Endothelial cell of umbilical vein (primary cell): ENCODE results near the gene PTGER2. TPM values are rescaled to one million over a fixed set of nuclear protein-coding genes. Genes with fewer than 3 reads are reported as not detected.

ENCODE experiments used
- BruUV-seq: library from RNA; stranded (reverse); fragments of 400-500 nt; replicated peaks from 2 replicates; lab custom pipeline; 2021; lab: Mats Ljungman, UMichigan
- CTCF ChIA-PET: fragments of 300-600, 350-600 bp; sonication (Branson Sonifier 250); formaldehyde crosslinking; loops from one replicate; lab custom pipeline; 2021; ENCODE audit warnings: antibody characterized with exemption, inconsistent platforms; lab: Charles Lee
- POLR2A ChIA-PET: fragments of 300-600, 350-600 bp; sonication (Branson Sonifier 250); formaldehyde crosslinking; loops from one replicate; lab custom pipeline; 2021; ENCODE audit warnings: antibody characterized with exemption, inconsistent platforms; lab: Charles Lee
- DNase-seq: peaks from one replicate; pipeline ENCODE4 v3.0.0-alpha.2; 2011; ENCODE audit warnings: low read depth, low spot score
- FAIRE-seq: peaks from 2 replicates; lab custom pipeline; 2011; peaks lifted over from hg19 to GRCh38; lab: Jason Lieb, UNC
- H2AFZ ChIP-seq: 2 replicates; pipeline ENCODE4 v1.6.0; 2012; ENCODE audit warnings: low read depth, low read length, control low read depth, inconsistent platforms
- H3K27ac ChIP-seq: 2 replicates; pipeline ENCODE4 v1.5.1; 2011; ENCODE audit warnings: low read depth, mild to moderate bottlenecking, control low read depth, low read length, moderate library complexity; ENCODE audit not compliant: insufficient read depth
- H3K27me3 ChIP-seq, 2 experiments: 2 replicates each; pipeline versions ENCODE4 v1.6.0 to v1.6.1; 2011; ENCODE audit warnings: low read length in 2 of 2, mixed read lengths in 1 of 2; ENCODE audit not compliant: control insufficient read depth in 2 of 2, insufficient read depth in 2 of 2
- H3K36me3 ChIP-seq, 2 experiments: 2 replicates in 1 of 2; 3 replicates in 1 of 2; pipeline ENCODE4 v1.5.1; 2011; ENCODE audit warnings: low read length in 2 of 2, mild to moderate bottlenecking in 1 of 2, moderate library complexity in 1 of 2; ENCODE audit not compliant: control insufficient read depth in 2 of 2, insufficient read depth in 2 of 2; ENCODE audit errors: extremely low read depth in 1 of 2
- H3K4me1 ChIP-seq: 3 replicates; pipeline ENCODE4 v1.5.1; 2011; ENCODE audit warnings: mild to moderate bottlenecking, low read length; ENCODE audit not compliant: control insufficient read depth, insufficient read depth; ENCODE audit errors: extremely low read depth
- H3K4me2 ChIP-seq: 2 replicates; pipeline ENCODE4 v1.6.1; 2011; ENCODE audit warnings: low read length, control low read depth, mixed read lengths; ENCODE audit not compliant: insufficient read depth
- H3K4me3 ChIP-seq, 3 experiments: fragments of 200-600 bp in 1 of 3; sonication (generic), shearing (Covaris generic) in 1 of 3; replicated peaks in 1 of 3; 2 replicates each; pipeline ENCODE4 v1.5.1; 2011 to 2016; ENCODE audit warnings: control low read depth in 3 of 3, low read length in 3 of 3, mild to moderate bottlenecking in 2 of 3, inconsistent platforms in 1 of 3, low read depth in 1 of 3, moderate library complexity in 1 of 3; ENCODE audit not compliant: insufficient read depth in 1 of 3
- H3K79me2 ChIP-seq: 2 replicates; pipeline ENCODE4 v1.6.0; 2012; ENCODE audit warnings: low read length, inconsistent platforms; ENCODE audit not compliant: control insufficient read depth, insufficient read depth
- H3K9ac ChIP-seq: replicated peaks from 2 replicates; pipeline ENCODE3; 2011; ENCODE audit warnings: low read length, control low read depth; ENCODE audit not compliant: insufficient read depth; ENCODE audit errors: extremely low read depth
- H3K9me1 ChIP-seq: replicated peaks from 3 replicates; pipeline ENCODE4 v1.6.0; 2011; ENCODE audit warnings: mild to moderate bottlenecking, low read length; ENCODE audit not compliant: control insufficient read depth, insufficient read depth; ENCODE audit errors: extremely low read depth
- H3K9me3 ChIP-seq: replicated peaks from 2 replicates; pipeline ENCODE4 v1.5.1; 2012; ENCODE audit warnings: low read length, inconsistent platforms; ENCODE audit not compliant: control insufficient read depth, insufficient read depth
- H4K20me1 ChIP-seq: replicated peaks from 2 replicates; pipeline ENCODE3; 2011; ENCODE audit warnings: mild to moderate bottlenecking, low read length; ENCODE audit not compliant: control insufficient read depth, insufficient read depth; ENCODE audit errors: extremely low read depth
- EZH2 ChIP-seq: IDR thresholded peaks from 2 replicates; pipeline ENCODE4 v1.6.1; 2012; ENCODE audit warnings: borderline replicate concordance, low read depth, mild to moderate bottlenecking, moderate library complexity, low read length, inconsistent platforms; ENCODE audit not compliant: severe bottlenecking
- FOS ChIP-seq: IDR thresholded peaks from 2 replicates; pipeline ENCODE4 v1.6.1; 2011; ENCODE audit warnings: mild to moderate bottlenecking, low read length, moderate library complexity, borderline replicate concordance; ENCODE audit not compliant: insufficient read depth
- GATA2 ChIP-seq: IDR thresholded peaks from 2 replicates; pipeline ENCODE4 v1.7.0; 2011; ENCODE audit warnings: low read depth, mild to moderate bottlenecking, moderate library complexity, mixed read lengths, low read length; ENCODE audit not compliant: insufficient read length, insufficient read depth
- JUN ChIP-seq: IDR thresholded peaks from 2 replicates; pipeline ENCODE4 v1.6.1; 2011; ENCODE audit warnings: borderline replicate concordance, low read depth; ENCODE audit not compliant: insufficient read length, insufficient read depth
- MYC ChIP-seq: IDR thresholded peaks from one replicate; pipeline ENCODE4 v1.6.1; 2011; ENCODE audit warnings: mild to moderate bottlenecking, low read depth, low read length
- POLR2A ChIP-seq: IDR thresholded peaks from 2 replicates; pipeline ENCODE4 v1.6.1; 2012; ENCODE audit warnings: low read depth, mild to moderate bottlenecking, control low read depth, low read length
- POLR2AphosphoS5 ChIP-seq: IDR thresholded peaks from 2 replicates; pipeline ENCODE4 v1.6.1; 2012; ENCODE audit warnings: low read depth, mild to moderate bottlenecking, control low read depth, low read length, moderate library complexity; ENCODE audit not compliant: insufficient read depth
- dilution Hi-C: fragments of 300-500 bp; cut with MboI; formaldehyde crosslinking; loops from one replicate; pipeline ENCODE4 v1.15.0; 2019; ENCODE audit warnings: low sequenced_read_pairs; ENCODE audit not compliant: extremely low pct_ligation_motif_present
- intact Hi-C: fragments of 100-400 bp; cut with micrococcal nuclease; formaldehyde crosslinking; loops from one replicate; pipeline ENCODE4 v1.10.0; 2022
- polyA plus RNA-seq, 4 experiments: library from polyadenylated mRNA; depleted of rRNA in 3 of 4; stranded (reverse) in 3 of 4; unstranded in 1 of 4; fragments of >200 nt; gene quantifications; 2 replicates each; pipeline versions ENCODE4 v1.2.1 to v1.2.3, GENCODE V29; 2011 to 2012; ENCODE audit warnings: missing spikeins in 1 of 4
- total RNA-seq: library from RNA; stranded (reverse); gene quantifications from 2 replicates; pipeline ENCODE4 v1.2.3, GENCODE V29; 2021
- TF ChIP-seq, protein P1 (sequence below), 2 donors: IDR thresholded peaks; 1 replicate in 1 of 2; 2 replicates in 1 of 2; pipeline ENCODE4 v1.5.1; 2011; ENCODE audit warnings: low read length in 2 of 2, mild to moderate bottlenecking in 2 of 2, moderate library complexity in 2 of 2, control low read depth in 1 of 2, inconsistent platforms in 1 of 2, low read depth in 1 of 2; ENCODE audit not compliant: insufficient read depth in 1 of 2; ENCODE audit errors: extremely low read depth in 1 of 2
- TF ChIP-seq, protein P2 (sequence below): IDR thresholded peaks from 2 replicates; pipeline ENCODE4 v1.6.1; 2011; ENCODE audit not compliant: insufficient read depth, insufficient read length

Gene PTGER2
- total and polyA plus RNA-seq, 2 donors (not counting 3 experiments of a cell fraction or from before 2014, with no cell fraction given): not detected

DNA sequence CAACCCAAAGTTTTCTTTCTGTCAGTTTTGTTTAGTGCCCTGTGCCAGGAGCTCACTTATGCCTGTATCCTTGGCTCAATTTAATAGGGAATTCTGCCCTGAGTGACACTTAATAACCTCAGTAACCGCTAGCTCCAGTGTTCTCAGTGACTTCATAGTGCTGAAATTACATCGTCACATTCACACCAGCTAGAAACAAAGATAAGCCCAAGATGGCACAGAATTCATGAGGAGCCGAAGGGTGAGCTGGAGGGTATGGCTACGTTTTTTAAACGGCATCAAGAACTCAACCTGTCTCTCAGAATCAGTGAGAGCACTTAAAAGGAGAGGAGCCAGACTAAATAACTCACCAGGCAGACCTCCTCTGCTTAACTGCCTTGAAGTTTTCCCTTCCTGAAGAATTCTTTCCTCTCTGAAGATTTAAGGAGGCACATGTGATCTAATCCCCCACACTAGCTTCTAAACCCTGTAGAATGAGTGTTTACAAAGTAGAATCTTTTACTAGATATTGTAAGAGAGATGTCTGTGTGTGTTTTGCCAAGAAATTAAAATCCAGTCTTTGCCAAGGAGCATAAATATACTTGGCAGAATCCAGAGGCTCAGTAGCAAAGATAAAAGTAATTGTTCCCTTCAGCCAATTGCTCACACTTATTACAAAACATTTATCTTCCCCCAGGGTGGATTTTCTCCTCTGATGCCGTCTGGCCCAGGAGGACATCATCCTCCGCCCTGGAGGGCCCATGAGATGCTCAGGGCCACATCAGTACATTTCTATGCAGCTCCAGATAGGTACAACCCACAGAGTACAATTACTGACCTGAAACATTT, 37.3 kb downstream of the PTGER2 start:
- FAIRE-seq (no peak), DNase-seq (no peak)
- Histone ChIP-seq H3K36me3 (no peaks in the 10 kb centered on the region), H3K4me3 (no peak overlapping the region), H3K79me2 (no peaks in the 10 kb centered on the region), H2AFZ (no peak overlapping the region), H3K4me2 (no peak overlapping the region), H3K9ac (no peak overlapping the region), H3K27ac (no peak overlapping the region), H3K27me3 (peaks cover 21 to 33% of the 10 kb centered on the region in 2 experiments), H3K4me1 (no peaks in the 10 kb centered on the region), H3K9me1 (no peaks in the 10 kb centered on the region), H3K9me3 (no peaks in the 10 kb centered on the region), H4K20me1 (no peaks in the 10 kb centered on the region)
- ChIA-PET CTCF (no interaction called here), POLR2A (no interaction called here)
- intact Hi-C loops: no loop called here
- BruUV-seq: no TSS peak
- no peak for TF ChIP-seq JUN
- TF ChIP-seq, protein P1, sequence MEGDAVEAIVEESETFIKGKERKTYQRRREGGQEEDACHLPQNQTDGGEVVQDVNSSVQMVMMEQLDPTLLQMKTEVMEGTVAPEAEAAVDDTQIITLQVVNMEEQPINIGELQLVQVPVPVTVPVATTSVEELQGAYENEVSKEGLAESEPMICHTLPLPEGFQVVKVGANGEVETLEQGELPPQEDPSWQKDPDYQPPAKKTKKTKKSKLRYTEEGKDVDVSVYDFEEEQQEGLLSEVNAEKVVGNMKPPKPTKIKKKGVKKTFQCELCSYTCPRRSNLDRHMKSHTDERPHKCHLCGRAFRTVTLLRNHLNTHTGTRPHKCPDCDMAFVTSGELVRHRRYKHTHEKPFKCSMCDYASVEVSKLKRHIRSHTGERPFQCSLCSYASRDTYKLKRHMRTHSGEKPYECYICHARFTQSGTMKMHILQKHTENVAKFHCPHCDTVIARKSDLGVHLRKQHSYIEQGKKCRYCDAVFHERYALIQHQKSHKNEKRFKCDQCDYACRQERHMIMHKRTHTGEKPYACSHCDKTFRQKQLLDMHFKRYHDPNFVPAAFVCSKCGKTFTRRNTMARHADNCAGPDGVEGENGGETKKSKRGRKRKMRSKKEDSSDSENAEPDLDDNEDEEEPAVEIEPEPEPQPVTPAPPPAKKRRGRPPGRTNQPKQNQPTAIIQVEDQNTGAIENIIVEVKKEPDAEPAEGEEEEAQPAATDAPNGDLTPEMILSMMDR (IDR thresholded peaks at IDR 0.05; ENCODE audit: extremely low read depth in 1 of 2, insufficient read depth in 1 of 2, low read depth in 1 of 2, low read length in 2 of 2): no peak
- TF ChIP-seq EZH2: no peak
- TF ChIP-seq MYC: no peak
- TF ChIP-seq FOS: no peak
- TF ChIP-seq, protein P2, sequence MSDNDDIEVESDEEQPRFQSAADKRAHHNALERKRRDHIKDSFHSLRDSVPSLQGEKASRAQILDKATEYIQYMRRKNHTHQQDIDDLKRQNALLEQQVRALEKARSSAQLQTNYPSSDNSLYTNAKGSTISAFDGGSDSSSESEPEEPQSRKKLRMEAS: no peak
- TF ChIP-seq POLR2AphosphoS5: no peak
- no peak for TF ChIP-seq GATA2
- TF ChIP-seq POLR2A: no peak
- dilution Hi-C loops: no loop called here
